ENCODE results near the gene CACNB4. TPM values are rescaled to one million over a fixed set of nuclear protein-coding genes. Genes with fewer than 3 reads are reported as not detected.
"Not testable (repeated sequence)": the region's sequence is repeated elsewhere in the genome, so short reads cannot be mapped to it uniquely, and the experiment has no call there.

CACNB4 gene
- total RNA-seq, 3 donors from 2014 or later = 1.6 to 17.7 (median 11.5) TPM

- Histone ChIP-seq H3K36me3 (no peaks in the 10 kb centered on the region), H3K4me3 (no peak overlapping the region), H3K4me1 (no peaks in the 10 kb centered on the region), H3K27me3 (no peaks in the 10 kb centered on the region), H3K9me3 (no peaks in the 10 kb centered on the region), H3K27ac (no peak overlapping the region)
- TF ChIP-seq POLR2AphosphoS5 (IDR thresholded peaks at IDR 0.05) (no peak), CTCF (IDR thresholded peaks at IDR 0.05) (no peak), POLR2A (IDR thresholded peaks at IDR 0.05) (no peak)
- intact Hi-C loops (cut with DNase I; ENCODE audit: low total_unique reads) = no loop called here
- no peak for DNase-seq (ENCODE audit: low spot score in 2 of 2)
Observed at GRCh38 chr2:151996243-151997003, 102.4 kb downstream of the CACNB4 start.

GRCh38 chr2:151995161-151995557 lies 103.7 kb downstream of the CACNB4 start:
- Histone ChIP-seq H3K4me1 (no peaks in the 10 kb centered on the region), H3K4me3 (no peak overlapping the region), H3K27me3 (no peaks in the 10 kb centered on the region), H3K36me3 (no peaks in the 10 kb centered on the region), H3K27ac (no peak overlapping the region), H3K9me3 (no peaks in the 10 kb centered on the region)
- no peak for DNase-seq (ENCODE audit: low spot score in 2 of 2)
- no peak for TF ChIP-seq POLR2AphosphoS5 (IDR thresholded peaks at IDR 0.05)
- no peak for TF ChIP-seq POLR2A (IDR thresholded peaks at IDR 0.05)
- TF ChIP-seq CTCF (IDR thresholded peaks at IDR 0.05) = no peak
- intact Hi-C loops (cut with DNase I; ENCODE audit: low total_unique reads) = no loop called here

GRCh38 chr2:151994178-151994577 lies 104.7 kb downstream of the CACNB4 start:
- H3K27me3 ChIP-seq; intact Hi-C loops (cut with DNase I; ENCODE audit: low total_unique reads); DNase-seq (ENCODE audit: low spot score in 2 of 2); H3K9me3 ChIP-seq; H3K27ac ChIP-seq; H3K36me3 ChIP-seq; H3K4me1 ChIP-seq; H3K4me3 ChIP-seq: not testable (repeated sequence)

GRCh38 chr2:151991010-151991409 lies 107.8 kb downstream of the CACNB4 start:
- H3K27ac ChIP-seq = no peak overlapping the region
- TF ChIP-seq POLR2AphosphoS5 (IDR thresholded peaks at IDR 0.05) (no peak), CTCF (IDR thresholded peaks at IDR 0.05) (no peak), POLR2A (IDR thresholded peaks at IDR 0.05) (no peak)
- no peaks in the 10 kb centered on the region for H3K4me1 ChIP-seq
- no peak for DNase-seq (ENCODE audit: low spot score in 2 of 2)
- no peak overlapping the region for H3K4me3 ChIP-seq
- no peaks in the 10 kb centered on the region for H3K9me3 ChIP-seq
- no peaks in the 10 kb centered on the region for H3K27me3 ChIP-seq
- no peaks in the 10 kb centered on the region for H3K36me3 ChIP-seq
- intact Hi-C loops (cut with DNase I; ENCODE audit: low total_unique reads) = no loop called here

- TF ChIP-seq CTCF (IDR thresholded peaks at IDR 0.05) (no peak), POLR2AphosphoS5 (IDR thresholded peaks at IDR 0.05) (no peak), POLR2A (IDR thresholded peaks at IDR 0.05) (no peak)
- H3K4me1 ChIP-seq = no peaks in the 10 kb centered on the region
- H3K27ac ChIP-seq = no peak overlapping the region
- intact Hi-C loops (cut with DNase I; ENCODE audit: low total_unique reads) = no loop called here
- no peak for DNase-seq (ENCODE audit: low spot score in 2 of 2)
- H3K36me3 ChIP-seq = no peaks in the 10 kb centered on the region
- no peak overlapping the region for H3K4me3 ChIP-seq
- H3K27me3 ChIP-seq = no peaks in the 10 kb centered on the region
- H3K9me3 ChIP-seq = no peaks in the 10 kb centered on the region
Observed at GRCh38 chr2:151989378-151989777, 109.5 kb downstream of the CACNB4 start.

Measured in breast epithelium (tissue), 4 donors.